Neural progenitor cell (in vitro differentiated cells): Measurements from ENCODE around the gene LGALS8. TPM values are rescaled to one million over a fixed set of nuclear protein-coding genes. Genes with fewer than 3 reads are reported as not detected.

Experiments used
- DNase-seq: peaks from one replicate; pipeline ENCODE4 v3.0.0-alpha.2; 2016; ENCODE audit warnings: low spot score
- H2AFZ ChIP-seq: fragments of 200-600 bp; sonication (generic); replicated peaks from 2 replicates; pipeline ENCODE4 v1.6.1; 2016; ENCODE audit warnings: antibody characterized with exemption
- H3F3A ChIP-seq: fragments of 200-600 bp; sonication (generic); 2 replicates; pipeline ENCODE4 v1.6.1; 2016; ENCODE audit warnings: antibody characterized with exemption, low read depth
- H3K27ac ChIP-seq: fragments of 200-600 bp; sonication (generic); 2 replicates; pipeline ENCODE4 v1.5.1; 2016; ENCODE audit warnings: mild to moderate bottlenecking
- H3K27me3 ChIP-seq: fragments of 200-600 bp; sonication (generic); 2 replicates; pipeline ENCODE4 v1.6.1; 2016; ENCODE audit warnings: mild to moderate bottlenecking, moderate library complexity
- H3K36me3 ChIP-seq: fragments of 200-600 bp; sonication (generic); 2 replicates; pipeline ENCODE4 v1.5.1; 2016
- H3K4me1 ChIP-seq: fragments of 200-600 bp; sonication (generic); 2 replicates; pipeline ENCODE4 v1.6.1; 2016; ENCODE audit warnings: mixed run types
- H3K4me2 ChIP-seq: fragments of 200-600 bp; sonication (generic); 2 replicates; pipeline ENCODE4 v1.6.1; 2016
- H3K4me3 ChIP-seq: fragments of 200-600 bp; sonication (generic); 2 replicates; pipeline ENCODE4 v1.5.1; 2016
- H3K79me2 ChIP-seq: fragments of 200-600 bp; sonication (generic); 2 replicates; pipeline ENCODE4 v1.6.1; 2016; ENCODE audit warnings: low read depth
- H3K9ac ChIP-seq: fragments of 200-600 bp; sonication (generic); 2 replicates; pipeline ENCODE4 v1.6.1; 2016
- H3K9me3 ChIP-seq: fragments of 200-600 bp; sonication (generic); 2 replicates; pipeline ENCODE4 v1.5.1; 2016; ENCODE audit warnings: low read depth
- H4K20me1 ChIP-seq: fragments of 200-600 bp; sonication (generic); 2 replicates; pipeline ENCODE4 v1.6.1; 2016; ENCODE audit warnings: low read depth
- H3K27ac Mint-ChIP-seq: 3 replicates; pipeline ENCODE4 v1.8.0; 2021; ENCODE audit warnings: mixed read lengths
- H3K27me3 Mint-ChIP-seq: 2 replicates; pipeline ENCODE4 v1.8.0; 2022; ENCODE audit warnings: low read depth, mild to moderate bottlenecking, inconsistent platforms, moderate library complexity, mixed read lengths; ENCODE audit not compliant: insufficient read depth
- H3K36me3 Mint-ChIP-seq: 3 replicates; pipeline ENCODE4 v1.8.0; 2021; ENCODE audit warnings: mixed read lengths
- H3K4me1 Mint-ChIP-seq: 3 replicates; pipeline ENCODE4 v1.8.0; 2021; ENCODE audit warnings: mixed read lengths
- H3K4me3 Mint-ChIP-seq: 3 replicates; pipeline ENCODE4 v1.8.0; 2021; ENCODE audit warnings: mild to moderate bottlenecking, moderate library complexity, mixed read lengths
- H3K9me3 Mint-ChIP-seq: 3 replicates; pipeline ENCODE4 v1.8.0; 2020; ENCODE audit warnings: mixed read lengths
- EZH2 ChIP-seq: fragments of 200-600 bp; sonication (generic); IDR thresholded peaks from 2 replicates; pipeline ENCODE4 v1.6.1; 2017; ENCODE audit warnings: antibody characterized with exemption, mild to moderate bottlenecking, moderate library complexity
- EZH2phosphoT487 ChIP-seq: fragments of 200-600 bp; sonication (generic); IDR thresholded peaks from 2 replicates; pipeline ENCODE4 v1.6.1; 2017; ENCODE audit warnings: antibody characterized with exemption
- total RNA-seq: library from RNA; depleted of rRNA; stranded (reverse); fragments of >200 nt; gene quantifications from 2 replicates; pipeline ENCODE4 v1.2.3, GENCODE V29; 2015; ENCODE audit warnings: low replicate concordance
- TF ChIP-seq, protein P1 (sequence below): fragments of 200-600 bp; sonication (generic); IDR thresholded peaks from 2 replicates; pipeline ENCODE4 v1.5.1; 2017; ENCODE audit warnings: antibody characterized with exemption, mild to moderate bottlenecking

The LGALS8 gene
- total RNA-seq, 1 donor from 2014 or later: 28.1 TPM

DNA sequence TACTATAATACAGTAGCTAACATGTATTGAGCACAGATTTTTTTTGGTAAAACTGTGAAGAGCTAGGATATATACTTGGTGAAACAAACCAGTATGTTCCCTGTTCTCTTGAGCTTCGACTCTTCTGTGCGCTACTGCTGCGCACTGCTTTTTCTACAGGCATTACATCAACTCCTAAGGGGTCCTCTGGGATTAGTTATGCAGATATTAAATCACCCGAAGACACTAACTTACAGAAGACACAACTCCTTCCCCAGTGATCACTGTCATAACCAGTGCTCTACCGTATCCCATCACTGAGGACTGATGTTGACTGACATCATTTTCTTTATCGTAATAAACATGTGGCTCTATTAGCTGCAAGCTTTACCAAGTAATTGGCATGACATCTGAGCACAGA lies 24.7 kb downstream of the LGALS8 start:
- H3K9me3 ChIP-seq: no peaks in the 10 kb centered on the region
- no peaks in the 10 kb centered on the region for H3K4me1 ChIP-seq
- peaks cover 23% of the 10 kb centered on the region for H3K36me3 ChIP-seq
- Mint-ChIP-seq H3K9me3 (no peaks in the 10 kb centered on the region), H3K27me3 (no peaks in the 10 kb centered on the region), H3K27ac (no peak overlapping the region), H3K4me3 (no peak overlapping the region), H3K4me1 (no peaks in the 10 kb centered on the region), H3K36me3 (peaks cover 23% of the 10 kb centered on the region)
- H4K20me1 ChIP-seq: no peaks in the 10 kb centered on the region
- no peaks in the 10 kb centered on the region for H3F3A ChIP-seq
- H3K4me3 ChIP-seq: no peak overlapping the region
- no peak for TF ChIP-seq EZH2
- no peak for TF ChIP-seq EZH2phosphoT487
- TF ChIP-seq, protein P1, sequence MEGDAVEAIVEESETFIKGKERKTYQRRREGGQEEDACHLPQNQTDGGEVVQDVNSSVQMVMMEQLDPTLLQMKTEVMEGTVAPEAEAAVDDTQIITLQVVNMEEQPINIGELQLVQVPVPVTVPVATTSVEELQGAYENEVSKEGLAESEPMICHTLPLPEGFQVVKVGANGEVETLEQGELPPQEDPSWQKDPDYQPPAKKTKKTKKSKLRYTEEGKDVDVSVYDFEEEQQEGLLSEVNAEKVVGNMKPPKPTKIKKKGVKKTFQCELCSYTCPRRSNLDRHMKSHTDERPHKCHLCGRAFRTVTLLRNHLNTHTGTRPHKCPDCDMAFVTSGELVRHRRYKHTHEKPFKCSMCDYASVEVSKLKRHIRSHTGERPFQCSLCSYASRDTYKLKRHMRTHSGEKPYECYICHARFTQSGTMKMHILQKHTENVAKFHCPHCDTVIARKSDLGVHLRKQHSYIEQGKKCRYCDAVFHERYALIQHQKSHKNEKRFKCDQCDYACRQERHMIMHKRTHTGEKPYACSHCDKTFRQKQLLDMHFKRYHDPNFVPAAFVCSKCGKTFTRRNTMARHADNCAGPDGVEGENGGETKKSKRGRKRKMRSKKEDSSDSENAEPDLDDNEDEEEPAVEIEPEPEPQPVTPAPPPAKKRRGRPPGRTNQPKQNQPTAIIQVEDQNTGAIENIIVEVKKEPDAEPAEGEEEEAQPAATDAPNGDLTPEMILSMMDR: no peak
- H3K4me2 ChIP-seq: no peak overlapping the region
- DNase-seq: no peak
- no peak overlapping the region for H3K27ac ChIP-seq
- H3K27me3 ChIP-seq: no peaks in the 10 kb centered on the region
- no peak overlapping the region for H3K9ac ChIP-seq
- H2AFZ ChIP-seq: no peak overlapping the region
- no peaks in the 10 kb centered on the region for H3K79me2 ChIP-seq

DNA sequence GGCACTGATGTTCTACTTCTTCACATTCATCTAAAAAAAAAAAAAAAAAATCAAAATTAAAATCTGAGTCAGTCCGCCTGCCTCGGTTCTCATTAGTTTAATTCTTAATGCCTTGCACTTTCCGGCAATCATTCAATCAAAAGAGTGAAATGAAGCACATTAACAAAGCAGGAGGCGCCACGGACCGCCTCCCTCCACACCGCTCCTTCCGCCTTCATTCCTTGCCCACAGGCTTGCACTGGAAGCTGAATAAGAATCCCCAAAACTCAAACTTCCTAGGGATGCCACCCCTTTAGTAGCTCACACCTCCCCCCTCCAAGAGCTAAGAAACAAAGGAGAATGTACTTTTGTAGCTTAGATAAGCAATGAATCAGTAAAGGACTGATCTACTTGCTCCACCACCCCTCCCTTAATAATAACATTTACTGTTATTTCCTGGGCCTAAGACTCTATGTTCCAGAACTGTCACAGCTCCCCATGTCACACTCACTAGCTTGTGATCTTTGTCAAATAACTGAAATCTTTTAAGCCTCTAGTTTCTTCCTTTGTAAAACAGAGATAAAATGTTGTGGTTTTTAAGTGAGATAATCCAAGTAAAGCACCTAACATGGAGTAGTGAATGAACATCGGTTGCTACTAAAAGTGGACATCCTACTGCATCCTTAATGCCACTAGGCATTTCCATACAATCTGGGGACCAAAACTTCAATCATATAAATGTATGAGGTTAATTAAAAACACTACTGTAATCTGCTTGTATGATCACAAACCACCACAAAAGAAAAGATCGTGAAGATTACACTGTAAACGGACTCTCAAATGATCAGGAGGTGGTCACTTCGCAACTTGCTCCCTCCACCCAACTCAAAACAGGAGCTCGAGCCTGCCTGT lies 27.4 kb downstream of the LGALS8 start:
- Mint-ChIP-seq H3K4me1 (no peaks in the 10 kb centered on the region), H3K36me3 (peaks cover 27% of the 10 kb centered on the region), H3K27ac (no peak overlapping the region), H3K4me3 (no peak overlapping the region), H3K27me3 (no peaks in the 10 kb centered on the region), H3K9me3 (no peaks in the 10 kb centered on the region)
- H3K27ac ChIP-seq: no peak overlapping the region
- H3K27me3 ChIP-seq: no peaks in the 10 kb centered on the region
- H3K9me3 ChIP-seq: no peaks in the 10 kb centered on the region
- H3K4me2 ChIP-seq: no peak overlapping the region
- no peak overlapping the region for H3K4me3 ChIP-seq
- DNase-seq: no peak
- no peaks in the 10 kb centered on the region for H3F3A ChIP-seq
- peaks cover 34% of the 10 kb centered on the region for H3K36me3 ChIP-seq
- H2AFZ ChIP-seq: no peak overlapping the region
- H4K20me1 ChIP-seq: no peaks in the 10 kb centered on the region
- H3K79me2 ChIP-seq: no peaks in the 10 kb centered on the region
- TF ChIP-seq EZH2phosphoT487: no peak
- TF ChIP-seq, protein P1: no peak
- TF ChIP-seq EZH2: no peak
- no peaks in the 10 kb centered on the region for H3K4me1 ChIP-seq
- no peak overlapping the region for H3K9ac ChIP-seq

DNA sequence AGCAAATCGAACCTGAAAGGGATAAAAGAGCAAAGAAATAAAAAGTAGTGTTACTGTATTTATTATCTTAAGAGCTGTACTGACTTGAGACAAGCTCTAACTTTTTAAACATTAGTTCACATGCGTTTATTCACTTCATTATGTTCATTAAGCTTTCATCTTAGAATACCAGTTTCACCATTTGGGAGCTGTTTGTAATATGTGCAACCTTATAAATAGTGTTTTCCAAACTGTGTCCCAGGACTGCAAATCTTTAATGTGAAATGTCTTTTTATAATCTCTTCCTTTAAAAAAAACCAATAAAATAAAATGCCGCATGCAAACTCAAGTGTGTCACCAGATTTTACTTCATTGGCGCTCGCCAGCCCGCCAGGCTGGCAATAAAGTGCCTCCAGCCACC lies 28.3 kb downstream of the LGALS8 start:
- H3K9me3 Mint-ChIP-seq: no peaks in the 10 kb centered on the region
- Histone ChIP-seq H3K4me3 (no peak overlapping the region), H3K27ac (no peak overlapping the region), H3K27me3 (no peaks in the 10 kb centered on the region), H3K79me2 (no peaks in the 10 kb centered on the region), H3K9ac (no peak overlapping the region), H3K36me3 (peaks cover 34% of the 10 kb centered on the region), H2AFZ (no peak overlapping the region), H3F3A (no peaks in the 10 kb centered on the region), H3K4me2 (no peak overlapping the region), H4K20me1 (no peaks in the 10 kb centered on the region), H3K9me3 (no peaks in the 10 kb centered on the region), H3K4me1 (no peaks in the 10 kb centered on the region)
- no peak for DNase-seq
- peaks cover 33% of the 10 kb centered on the region for H3K36me3 Mint-ChIP-seq
- no peaks in the 10 kb centered on the region for H3K4me1 Mint-ChIP-seq
- no peak overlapping the region for H3K27ac Mint-ChIP-seq
- no peaks in the 10 kb centered on the region for H3K27me3 Mint-ChIP-seq
- TF ChIP-seq EZH2: no peak
- TF ChIP-seq, protein P1: no peak
- no peak for TF ChIP-seq EZH2phosphoT487
- no peak overlapping the region for H3K4me3 Mint-ChIP-seq
